GM19193 (cell line): ENCODE results near the gene DVL1.

Source experiments
- POLR2A ChIP-seq: IDR thresholded peaks from 4 replicates; pipeline ENCODE4 v1.6.1; 2011; ENCODE audit not compliant: insufficient read depth, insufficient read length; ENCODE audit errors: extremely low read depth

Gene DVL1

GRCh38 chr1:1286313-1287261, 62.6 kb downstream of the DVL1 start:
- TF ChIP-seq POLR2A, result no peak

GRCh38 chr1:1285611-1286311, 63.5 kb downstream of the DVL1 start:
- TF ChIP-seq POLR2A, result no peak
